Measurements from ENCODE around the gene SCN1B.

GRCh38 chr19:35077411-35078223 lies 47.3 kb downstream of the SCN1B start:
- no peak for TF ChIP-seq REST (IDR thresholded peaks at IDR 0.05)
- no peak for TF ChIP-seq RAD21 (conservative IDR thresholded peaks at IDR 0.05 in 1 of 2, IDR thresholded peaks at IDR 0.05 in 1 of 2)
- TF ChIP-seq JUNB (IDR thresholded peaks at IDR 0.05) = no peak
- no peak for TF ChIP-seq CTCF (IDR thresholded peaks at IDR 0.05)
- TF ChIP-seq MAX (IDR thresholded peaks at IDR 0.05) = no peak
- no peak for TF ChIP-seq CHD2 (IDR thresholded peaks at IDR 0.05; ENCODE audit: low read length, partially characterized antibody)
- no peak for TF ChIP-seq EHMT2 (IDR thresholded peaks at IDR 0.05; ENCODE audit: low read depth)
